Measurements from ENCODE around the gene AMT. TPM values are rescaled to one million over a fixed set of nuclear protein-coding genes. Genes with fewer than 3 reads are reported as not detected.

Gene AMT
- total and polyA plus RNA-seq, 4 donors: 3.6 to 70.8 (median 12.0) TPM

Other genes starting within 250 kb of the AMT start
- 1 to 10 TPM; 4.3 to 5.9 TPM for gene C3orf62, start 145.2 kb downstream of the AMT start, total RNA-seq
- gene C3orf62, start 145.2 kb downstream of the AMT start, polyA plus RNA-seq: 1 to 10 TPM; 3.8 to 8.0 TPM
- gene USP4, start 82.4 kb downstream of the AMT start, total RNA-seq: 10 to 100 TPM; 65.0 to 81.5 TPM
- gene USP4, start 82.4 kb downstream of the AMT start, polyA plus RNA-seq: 10 to 100 TPM; 18.3 to 60.5 TPM
- gene GPX1, start 64.1 kb downstream of the AMT start, total RNA-seq: 100 to 1,000 TPM; 174 to 209 TPM
- 100 to 1,000 TPM; 316 to 484 TPM for gene GPX1, start 64.1 kb downstream of the AMT start, polyA plus RNA-seq
- 100 to 1,000 TPM; 465 to 552 TPM for gene RHOA, start 10.5 kb downstream of the AMT start, total RNA-seq
- gene RHOA, start 10.5 kb downstream of the AMT start, polyA plus RNA-seq: 100 to 1,000 TPM; 367 to 580 TPM
- gene TCTA, start 10.1 kb downstream of the AMT start, total RNA-seq: 10 to 100 TPM; 23.8 to 27.2 TPM
- gene TCTA, start 10.1 kb downstream of the AMT start, polyA plus RNA-seq: 10 to 100 TPM; 24.8 to 27.3 TPM
- gene NICN1, start 6.9 kb upstream of the AMT start, total RNA-seq: 10 to 100 TPM; 10.7 to 25.6 TPM
- 10 to 100 TPM in 1 of 2 donors, 1 to 10 TPM in 1; 5.5 to 23.4 TPM for gene NICN1, start 6.9 kb upstream of the AMT start, polyA plus RNA-seq
- 10 to 100 TPM; 70.3 to 87.4 TPM for gene DAG1, start 47.8 kb upstream of the AMT start, total RNA-seq
- gene DAG1, start 47.8 kb upstream of the AMT start, polyA plus RNA-seq: 10 to 100 TPM; 15.3 to 25.3 TPM
- gene BSN, start 132.0 kb upstream of the AMT start, total RNA-seq: under 1 TPM; 0.42 to 0.75 TPM
- under 1 TPM in 1 of 2 donors, not detected in 1; 0.08 TPM for gene BSN, start 132.0 kb upstream of the AMT start, polyA plus RNA-seq

All from aorta (tissue), 4 donors.